HepG2 (cell line): ENCODE data around the gene TOX4. TPM values are rescaled to one million over a fixed set of nuclear protein-coding genes. Genes with fewer than 3 reads are reported as not detected.
A peak's percentile ranks its signal among the peaks of the same experiment; 100 is the strongest.

ENCODE experiments used
- ATAC-seq: fragments of 200-7000 bp; cut with Tn5 transposase; 3 replicates; pipeline ENCODE4 v1.9.1; 2020; ENCODE audit warnings: mild to moderate bottlenecking, moderate library complexity
- BruUV-seq: library from RNA; stranded (reverse); fragments of 400-500 nt; replicated peaks from 2 replicates; lab custom pipeline; 2021; lab: Mats Ljungman, UMichigan
- CTCF ChIA-PET: fragments of 300-600 bp; formaldehyde crosslinking; extraction: SDS; loops from one replicate; lab custom pipeline; 2021; ENCODE audit warnings: low total read pairs, inconsistent platforms, low intra/inter-chr PET ratio; lab: Yijun Ruan, JAX
- POLR2A ChIA-PET: fragments of 350-600 bp; sonication (Branson Sonifier 250); formaldehyde crosslinking; loops from one replicate; lab custom pipeline; 2020; ENCODE audit warnings: antibody characterized with exemption, inconsistent platforms; lab: Yijun Ruan, JAX
- DNase-seq: peaks from one replicate; pipeline ENCODE4 v3.0.0-alpha.2; 2015; ENCODE audit warnings: low spot score
- FAIRE-seq: peaks from 3 replicates; lab custom pipeline; 2011; peaks lifted over from hg19 to GRCh38; lab: Jason Lieb, UNC
- H2AFZ ChIP-seq: one replicate; pipeline ENCODE4 v1.6.1; 2011; ENCODE audit warnings: low read length, inconsistent platforms
- H3K27ac ChIP-seq: fragments of 300-600 bp; 3 replicates; pipeline ENCODE4 v1.8.0; 2011; ENCODE audit warnings: mixed run types, mild to moderate bottlenecking, mixed read lengths, low read length, inconsistent platforms; ENCODE audit not compliant: insufficient read depth; ENCODE audit errors: extremely low read length
- H3K27me3 ChIP-seq, 2 experiments: fragments of 200-600 bp in 1 of 2; 2 replicates in 1 of 2; 3 replicates in 1 of 2; pipeline versions ENCODE4 v1.6.0 to v1.8.0; 2011; ENCODE audit warnings: low read length in 2 of 2, mild to moderate bottlenecking in 2 of 2, moderate library complexity in 2 of 2, inconsistent platforms in 1 of 2; ENCODE audit not compliant: insufficient read depth in 2 of 2, control insufficient read depth in 1 of 2
- H3K36me3 ChIP-seq, 2 experiments: fragments of 200-600 bp in 1 of 2; replicated peaks in 1 of 2; 2 replicates in 1 of 2; 3 replicates in 1 of 2; pipeline versions ENCODE4 v1.5.1 to v1.8.0; 2011; ENCODE audit warnings: low read length in 2 of 2, inconsistent platforms in 1 of 2; ENCODE audit not compliant: insufficient read depth in 2 of 2, control insufficient read depth in 1 of 2
- H3K4me1 ChIP-seq: 2 replicates; pipeline ENCODE4 v1.5.1; 2012; ENCODE audit warnings: low read length, inconsistent platforms; ENCODE audit not compliant: insufficient read depth
- H3K4me2 ChIP-seq: 2 replicates; pipeline ENCODE4 v1.6.0; 2011; ENCODE audit warnings: low read depth, low read length, inconsistent platforms
- H3K4me3 ChIP-seq, 3 experiments: fragments of 200-600 bp in 1 of 3; sonication (generic), shearing (Covaris generic) in 1 of 3; replicated peaks in 1 of 3; 2 replicates each; pipeline ENCODE4 v1.5.1; 2011 to 2016; ENCODE audit warnings: low read length in 3 of 3, inconsistent platforms in 2 of 3, low read depth in 2 of 3, mild to moderate bottlenecking in 2 of 3, control low read depth in 1 of 3, mixed read lengths in 1 of 3; ENCODE audit not compliant: insufficient read depth in 1 of 3
- H3K79me2 ChIP-seq: one replicate; pipeline ENCODE4 v1.6.1; 2011; ENCODE audit warnings: low read length, inconsistent platforms; ENCODE audit not compliant: insufficient read depth
- H3K9ac ChIP-seq: 2 replicates; pipeline ENCODE4 v1.6.0; 2011; ENCODE audit warnings: mild to moderate bottlenecking, low read depth, low read length, inconsistent platforms; ENCODE audit not compliant: insufficient read depth
- H3K9me3 ChIP-seq: 2 replicates; pipeline ENCODE4 v1.5.1; 2012; ENCODE audit warnings: mild to moderate bottlenecking, low read length
- H4K20me1 ChIP-seq: 2 replicates; pipeline ENCODE4 v1.6.0; 2011; ENCODE audit warnings: inconsistent platforms, mild to moderate bottlenecking, low read length, moderate library complexity; ENCODE audit not compliant: insufficient read depth
- HOXA9 ChIP-seq: sonication (generic); formaldehyde crosslinking; IDR thresholded peaks from 2 replicates; pipeline ENCODE4 v1.8.1; 2022; ENCODE audit warnings: missing genetic modification reagents, mild to moderate bottlenecking, moderate library complexity, borderline replicate concordance
- SMARCE1 ChIP-seq: fragments of 450-650 bp; IDR thresholded peaks from 2 replicates; pipeline ENCODE4 v1.6.1; 2017; ENCODE audit warnings: borderline replicate concordance
- WGBS: methylation state at CpG from one replicate; pipeline ENCODE4 v1.1.6; 2017; ENCODE audit warnings: low lambda C conversion rate; 5-methylcytosine and 5-hydroxymethylcytosine counted together
- in situ Hi-C: cut with HindIII; loops from 2 replicates; pipeline ENCODE4 v1.10.0; 2017; ENCODE audit warnings: low pct_unique_long_range_greater_than_20kb; ENCODE audit not compliant: extremely low pct_ligation_motif_present
- intact Hi-C: fragments of 100-400 bp; cut with micrococcal nuclease; formaldehyde crosslinking; loops from one replicate; pipeline ENCODE4 v1.10.0; 2022; ENCODE audit not compliant: unreplicated experiment
- polyA plus RNA-seq, 8 experiments: library from polyadenylated mRNA; depleted of rRNA in 3 of 8; stranded (reverse) in 7 of 8; unstranded in 1 of 8; fragments of >200 nt; fragmentation: Illumina TruSeq in 4 of 8; extraction: Trizol in 4 of 8; gene quantifications; 2 replicates each; pipeline versions ENCODE4 v1.2.1 to v1.2.3, GENCODE V29; 2011 to 2016; ENCODE audit warnings: low read depth in 4 of 8, missing spikeins in 1 of 8, mixed read lengths in 1 of 8; ENCODE audit not compliant: insufficient read depth in 1 of 8
- total RNA-seq, 5 experiments: library from RNA; depleted of rRNA; stranded (reverse); fragments of >200 nt; fragmentation: Illumina TruSeq; extraction: Trizol; gene quantifications; 2 replicates each; pipeline ENCODE4 v1.2.3, GENCODE V29; 2016; ENCODE audit warnings: low read depth in 1 of 5
- TF ChIP-seq, protein P1 (sequence below): sonication (generic); formaldehyde crosslinking; IDR thresholded peaks from 2 replicates; pipeline ENCODE4 v1.4.0; 2020; ENCODE audit warnings: missing genetic modification reagents, borderline replicate concordance

TOX4 gene
- total and polyA plus RNA-seq, 2 of the 13 experiments (the other 11 are each of a cell fraction or from before 2014, with no cell fraction given), result 71.8 to 163 TPM

DNA sequence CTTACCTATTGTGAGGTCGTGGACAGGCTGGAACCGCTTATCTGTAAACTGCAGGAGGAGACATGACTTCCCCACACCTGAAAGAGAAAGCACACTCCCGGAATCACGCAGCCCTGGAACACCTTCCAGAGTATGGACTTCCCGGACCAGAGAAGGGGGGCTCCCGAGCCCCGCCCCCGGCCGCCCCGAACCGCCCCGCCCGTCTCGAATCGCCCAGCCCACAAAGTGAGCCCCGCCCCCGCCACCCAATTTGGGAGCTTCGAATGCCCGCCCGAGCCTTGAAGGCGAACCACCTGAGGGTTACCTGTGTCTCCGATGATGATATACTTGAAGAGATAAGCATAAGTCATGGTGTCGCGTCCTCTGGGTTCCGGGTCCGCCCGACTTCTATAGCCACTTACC is 471 bp upstream of the TOX4 start (continued):
- TF ChIP-seq, protein P1, sequence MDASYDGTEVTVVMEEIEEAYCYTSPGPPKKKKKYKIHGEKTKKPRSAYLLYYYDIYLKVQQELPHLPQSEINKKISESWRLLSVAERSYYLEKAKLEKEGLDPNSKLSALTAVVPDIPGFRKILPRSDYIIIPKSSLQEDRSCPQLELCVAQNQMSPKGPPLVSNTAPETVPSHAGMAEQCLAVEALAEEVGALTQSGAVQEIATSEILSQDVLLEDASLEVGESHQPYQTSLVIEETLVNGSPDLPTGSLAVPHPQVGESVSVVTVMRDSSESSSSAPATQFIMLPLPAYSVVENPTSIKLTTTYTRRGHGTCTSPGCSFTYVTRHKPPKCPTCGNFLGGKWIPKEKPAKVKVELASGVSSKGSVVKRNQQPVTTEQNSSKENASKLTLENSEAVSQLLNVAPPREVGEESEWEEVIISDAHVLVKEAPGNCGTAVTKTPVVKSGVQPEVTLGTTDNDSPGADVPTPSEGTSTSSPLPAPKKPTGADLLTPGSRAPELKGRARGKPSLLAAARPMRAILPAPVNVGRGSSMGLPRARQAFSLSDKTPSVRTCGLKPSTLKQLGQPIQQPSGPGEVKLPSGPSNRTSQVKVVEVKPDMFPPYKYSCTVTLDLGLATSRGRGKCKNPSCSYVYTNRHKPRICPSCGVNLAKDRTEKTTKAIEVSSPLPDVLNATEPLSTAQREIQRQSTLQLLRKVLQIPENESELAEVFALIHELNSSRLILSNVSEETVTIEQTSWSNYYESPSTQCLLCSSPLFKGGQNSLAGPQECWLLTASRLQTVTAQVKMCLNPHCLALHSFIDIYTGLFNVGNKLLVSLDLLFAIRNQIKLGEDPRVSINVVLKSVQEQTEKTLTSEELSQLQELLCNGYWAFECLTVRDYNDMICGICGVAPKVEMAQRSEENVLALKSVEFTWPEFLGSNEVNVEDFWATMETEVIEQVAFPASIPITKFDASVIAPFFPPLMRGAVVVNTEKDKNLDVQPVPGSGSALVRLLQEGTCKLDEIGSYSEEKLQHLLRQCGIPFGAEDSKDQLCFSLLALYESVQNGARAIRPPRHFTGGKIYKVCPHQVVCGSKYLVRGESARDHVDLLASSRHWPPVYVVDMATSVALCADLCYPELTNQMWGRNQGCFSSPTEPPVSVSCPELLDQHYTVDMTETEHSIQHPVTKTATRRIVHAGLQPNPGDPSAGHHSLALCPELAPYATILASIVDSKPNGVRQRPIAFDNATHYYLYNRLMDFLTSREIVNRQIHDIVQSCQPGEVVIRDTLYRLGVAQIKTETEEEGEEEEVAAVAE (CRISPR knock-in tag), result 0 out of 2 replicates have a peak, but pooled peaks have one; percentile 27

DNA sequence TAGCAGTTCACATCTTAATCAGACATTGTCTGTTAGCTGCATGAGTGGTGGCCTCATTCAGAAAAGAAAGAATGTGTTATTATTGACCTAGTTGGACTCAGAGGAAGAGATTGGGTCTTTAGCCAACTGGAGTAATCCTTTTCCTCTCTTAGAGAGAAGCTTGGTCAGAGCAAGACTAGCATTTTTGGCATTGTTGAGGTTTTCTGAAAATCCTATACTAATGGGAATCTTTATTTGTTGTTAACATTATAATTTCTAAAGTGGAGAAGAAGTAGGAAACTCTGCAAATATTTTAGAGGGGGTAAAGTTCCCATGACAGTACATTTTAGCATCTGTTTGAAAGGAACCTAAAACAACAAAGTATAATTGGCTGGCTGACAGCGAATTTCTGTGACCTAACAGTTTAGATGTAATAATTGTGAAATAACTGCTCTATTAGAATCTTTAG is 9.7 kb downstream of the TOX4 start:
- no peak overlapping the region for H3K4me2 ChIP-seq
- H3K4me1 ChIP-seq, result no peaks in the 10 kb centered on the region
- in situ Hi-C loops, result no loop called here
- H3K36me3 ChIP-seq, result peaks cover 17 to 69% of the 10 kb centered on the region in 2 experiments
- ChIA-PET CTCF (no interaction called here), POLR2A (no interaction called here)
- no peak for ATAC-seq
- no peak for DNase-seq
- intact Hi-C loops, result no loop called here
- no peak overlapping the region for H3K4me3 ChIP-seq
- H2AFZ ChIP-seq, result no peak overlapping the region
- FAIRE-seq, result no peak
- no peak overlapping the region for H3K9ac ChIP-seq
- TF ChIP-seq SMARCE1, result 0 out of 2 replicates have a peak, but pooled peaks have one; percentile 14
- TF ChIP-seq HOXA9, result no peak
- no peaks in the 10 kb centered on the region for H4K20me1 ChIP-seq
- H3K27me3 ChIP-seq, result no peaks in the 10 kb centered on the region
- H3K27ac ChIP-seq, result no peak overlapping the region
- WGBS, result 96% methylated on average over 1 of the region's 1 CpG
- BruUV-seq, result no TSS peak
- H3K79me2 ChIP-seq, result peaks cover 21% of the 10 kb centered on the region
- H3K9me3 ChIP-seq, result no peaks in the 10 kb centered on the region
